Stimulated activated CD4-positive, alpha-beta T cell treated with anti-CD3 and anti-CD28 coated beads, Interleukin-15, amount 100 ng/mL, for 24 hours (primary cell): Measurements from ENCODE around the gene PDLIM3.
A peak's percentile ranks its signal among the peaks of the same experiment; 100 is the strongest.
"Not testable (repeated sequence)": the region's sequence is repeated elsewhere in the genome, so short reads cannot be mapped to it uniquely, and the experiment has no call there.

Experiments
- DNase-seq: peaks from one replicate; pipeline ENCODE4 v3.0.0-alpha.2; 2020

Gene PDLIM3

DNA sequence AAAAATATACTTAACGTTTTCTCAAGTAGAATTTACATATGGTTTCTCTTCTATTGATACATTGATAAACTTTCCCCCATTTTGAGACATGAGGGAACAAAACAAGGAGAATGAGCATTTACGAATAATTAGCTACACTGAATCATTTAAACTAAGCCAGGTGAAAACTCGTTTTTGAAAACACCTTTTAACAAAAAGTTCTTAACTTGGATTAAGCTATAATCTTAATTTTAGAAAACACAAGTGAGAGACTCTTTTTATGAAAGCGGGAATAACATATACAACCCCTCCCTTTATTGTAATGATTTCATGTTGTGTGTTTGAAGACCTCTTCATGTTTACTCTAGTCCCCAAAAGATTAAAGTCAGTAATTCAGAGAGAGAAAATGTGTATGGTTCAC, 20.1 kb downstream of the PDLIM3 start:
- DNase-seq: no peak

- no peak for DNase-seq
Observed at GRCh38 chr4:185514182-185514697, 21.1 kb downstream of the PDLIM3 start.

DNA sequence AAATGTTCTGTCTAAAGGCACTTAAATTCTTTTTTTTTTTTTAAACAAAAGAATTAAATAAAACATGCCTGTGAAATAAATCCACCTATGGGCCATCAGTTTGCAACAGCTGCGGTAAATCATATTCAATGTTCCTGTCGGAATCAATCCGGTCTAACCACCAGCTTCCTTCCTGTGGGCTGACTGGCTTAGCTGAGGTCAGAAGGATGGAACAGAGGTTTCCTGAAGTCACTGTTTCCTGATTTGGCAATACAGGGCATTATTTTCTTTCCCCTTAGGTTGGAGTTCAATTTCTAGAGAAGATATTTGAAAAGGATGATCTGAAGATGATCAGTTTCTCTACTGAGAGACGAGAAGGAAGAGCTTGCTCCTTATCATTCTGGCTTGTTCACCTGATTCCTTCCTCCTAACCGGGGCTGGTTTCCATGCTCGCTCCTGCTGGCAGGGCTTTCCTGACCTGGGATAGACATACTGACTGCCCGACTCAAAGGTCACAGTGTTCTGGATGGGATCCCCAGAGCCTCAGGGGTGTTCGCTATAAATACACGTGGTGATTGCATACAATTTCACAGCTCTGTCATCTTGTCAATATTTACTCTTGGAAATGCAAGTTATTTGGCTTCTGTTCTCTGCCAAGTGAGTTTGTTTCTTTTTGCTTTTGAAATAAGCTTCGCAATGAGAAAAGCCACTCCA, 21.7 kb downstream of the PDLIM3 start:
- peak; percentile 16 for DNase-seq

GRCh38 chr4:185512516-185512915, 22.8 kb downstream of the PDLIM3 start:
- DNase-seq: no peak

- not testable (repeated sequence) for DNase-seq
Observed at GRCh38 chr4:185511243-185511642, 24.1 kb downstream of the PDLIM3 start.

GRCh38 chr4:185510806-185511205, 24.5 kb downstream of the PDLIM3 start:
- no peak for DNase-seq

DNA sequence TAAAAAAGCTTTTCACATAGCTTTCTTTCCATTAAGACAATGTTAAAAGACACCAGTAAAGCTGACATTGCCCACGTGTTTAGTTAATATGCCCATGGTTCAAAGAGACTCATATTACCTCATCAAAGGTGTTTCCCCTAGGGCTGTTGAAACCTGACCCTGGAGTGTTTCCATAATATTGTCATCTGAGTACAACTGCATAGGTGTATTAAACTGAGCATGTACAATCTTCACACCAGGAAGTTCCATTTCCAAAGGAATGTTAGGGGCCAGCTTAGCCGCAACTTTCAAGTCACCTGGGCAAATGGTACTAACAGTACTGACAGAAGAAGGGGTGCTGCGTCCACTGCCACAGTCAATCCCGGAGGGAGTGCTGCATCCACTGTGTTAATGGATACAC, 27.1 kb downstream of the PDLIM3 start:
- DNase-seq: no peak

GRCh38 chr4:185506422-185506821, 28.9 kb downstream of the PDLIM3 start:
- DNase-seq: no peak

DNA sequence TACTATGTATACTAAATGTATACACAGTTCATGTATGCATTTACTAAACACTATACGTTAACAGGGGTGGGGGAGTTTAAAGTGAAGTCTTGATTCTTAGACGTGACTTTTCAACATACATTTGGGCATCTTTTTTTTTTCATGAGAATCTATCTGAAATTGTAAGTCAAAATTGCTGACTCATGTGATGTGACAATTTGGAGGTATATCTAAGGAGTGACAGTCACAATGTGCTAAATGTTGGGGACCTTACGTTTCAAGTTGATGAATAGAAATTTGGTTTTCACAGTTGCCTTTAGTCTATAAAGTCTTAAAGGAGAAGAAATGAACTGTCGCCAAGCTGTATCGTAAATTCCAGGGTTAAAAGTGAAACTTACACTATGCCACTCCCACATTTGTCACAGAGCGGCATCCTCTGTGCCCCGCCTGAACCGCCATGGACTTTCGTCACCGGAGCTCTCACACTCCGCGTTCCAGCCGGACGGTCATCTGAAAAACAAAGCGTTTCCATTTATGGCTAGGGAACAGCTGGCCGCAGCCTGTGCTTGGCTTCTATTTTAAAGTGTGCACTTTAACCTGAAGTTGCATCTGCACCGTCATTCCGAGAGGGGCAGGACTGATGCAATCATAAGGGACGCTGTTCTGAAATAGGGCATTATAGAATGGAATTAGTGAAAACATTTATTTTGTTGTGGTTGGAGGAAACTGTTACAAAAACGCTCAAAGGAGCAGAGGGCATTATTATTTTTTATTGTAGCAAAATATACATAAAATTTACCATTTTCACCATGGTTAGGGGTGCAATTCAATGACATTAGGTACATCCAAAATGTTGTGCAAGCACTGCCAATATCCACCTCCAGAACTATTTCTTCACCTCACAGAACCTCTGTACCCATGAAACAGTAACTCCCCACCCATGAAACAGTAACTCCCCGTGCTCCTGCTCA, 30.9 kb downstream of the PDLIM3 start:
- DNase-seq: no peak

GRCh38 chr4:185502386-185502785, 32.9 kb downstream of the PDLIM3 start:
- no peak for DNase-seq

DNA sequence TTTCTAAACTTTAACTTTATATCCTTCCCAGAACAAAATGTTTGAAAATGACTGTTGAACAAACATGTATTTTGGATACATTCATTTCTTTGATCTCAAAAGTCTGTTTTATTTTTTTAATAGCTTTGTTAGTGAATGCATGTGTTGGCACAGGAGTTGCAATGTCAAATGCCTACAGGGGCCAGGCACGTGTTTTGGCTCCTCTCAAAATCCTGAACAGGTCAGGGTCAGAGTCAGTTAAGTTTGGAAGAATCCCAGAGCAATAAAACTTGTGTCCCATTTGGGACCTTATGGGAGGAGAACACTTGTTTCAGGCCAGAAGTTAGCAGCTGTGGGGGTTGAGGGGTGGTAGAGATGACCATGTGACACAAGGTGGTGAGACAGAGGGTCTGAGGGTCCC, 34.7 kb downstream of the PDLIM3 start:
- no peak for DNase-seq

GRCh38 chr4:185500035-185500434, 35.3 kb downstream of the PDLIM3 start:
- no peak for DNase-seq

DNA sequence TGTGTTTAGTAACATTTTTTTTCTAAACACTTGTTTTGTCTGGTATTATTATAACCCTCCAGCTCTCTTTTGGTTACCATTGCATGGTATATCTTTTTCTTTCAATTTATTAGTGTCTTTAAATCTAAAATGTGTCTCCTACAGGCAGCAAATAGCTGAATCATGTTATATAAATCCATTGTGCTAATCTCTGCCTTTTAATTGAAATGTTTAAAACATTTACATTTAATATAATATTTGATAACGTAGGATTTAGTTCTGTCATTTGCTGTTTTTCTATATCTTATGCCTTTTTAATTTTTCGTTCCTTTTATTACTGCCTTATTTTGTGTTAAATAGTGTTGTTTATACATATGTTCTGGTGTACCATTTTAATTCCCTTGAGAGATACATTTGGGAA, 46.7 kb downstream of the PDLIM3 start:
- no peak for DNase-seq

GRCh38 chr4:185481401-185481800, 53.9 kb downstream of the PDLIM3 start:
- no peak for DNase-seq

GRCh38 chr4:185480016-185480732, 55.1 kb downstream of the PDLIM3 start:
- no peak for DNase-seq

DNA sequence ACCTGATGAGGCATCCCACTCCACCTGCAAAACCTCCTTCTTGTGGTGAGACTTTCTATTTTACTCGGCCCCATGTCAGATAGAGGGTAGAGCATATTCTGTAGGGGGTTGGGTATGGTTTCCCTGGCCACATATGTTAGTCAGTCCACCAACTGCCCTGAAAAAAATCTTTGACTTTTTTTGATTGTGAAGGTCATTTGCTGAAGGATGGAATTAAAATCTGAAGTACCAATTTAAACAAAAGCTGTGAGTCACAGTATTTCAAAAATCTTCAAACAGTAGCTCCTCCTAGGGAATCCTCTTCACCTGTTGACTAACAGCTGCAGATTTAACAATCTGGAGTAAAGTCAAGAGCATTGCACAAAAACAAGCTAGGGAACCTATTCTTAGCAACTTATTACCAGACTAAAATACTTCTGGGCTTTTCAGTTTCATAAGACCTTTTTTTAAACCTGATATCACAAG, 55.8 kb downstream of the PDLIM3 start:
- no peak for DNase-seq

GRCh38 chr4:185473247-185473646, 62.1 kb downstream of the PDLIM3 start:
- DNase-seq: no peak

DNA sequence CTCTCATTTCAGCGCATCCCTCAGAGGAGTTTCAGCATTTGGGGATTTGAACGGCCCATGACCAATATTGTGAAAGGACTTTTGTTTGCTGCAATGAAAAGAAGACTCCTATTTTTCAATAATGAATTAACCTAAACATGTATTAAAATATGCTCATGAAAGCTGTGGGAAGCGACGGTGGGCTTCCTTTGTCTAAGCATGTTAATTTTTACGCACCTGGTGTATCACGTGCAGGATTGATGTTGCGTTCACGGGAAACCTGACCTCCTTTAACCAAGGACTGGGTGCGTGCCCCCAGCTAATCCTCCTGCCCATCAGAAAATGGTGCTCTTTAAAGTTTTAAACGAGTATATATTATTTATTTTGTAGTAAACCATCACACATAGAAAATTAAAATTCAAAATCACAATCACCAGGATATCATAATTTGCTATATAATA, 63.2 kb downstream of the PDLIM3 start:
- no peak for DNase-seq

GRCh38 chr4:185471235-185472102, 63.8 kb downstream of the PDLIM3 start, which contains the start of gene CCDC110:
Gene CCDC110, minus strand, starts transcription at chr4:185471733. Its CDS starts 50 bp downstream, at chr4:185471683.
- DNase-seq: peak; percentile 93

- peak; percentile 43 for DNase-seq
Observed at GRCh38 chr4:185470501-185471195, 64.7 kb downstream of the PDLIM3 start.

DNA sequence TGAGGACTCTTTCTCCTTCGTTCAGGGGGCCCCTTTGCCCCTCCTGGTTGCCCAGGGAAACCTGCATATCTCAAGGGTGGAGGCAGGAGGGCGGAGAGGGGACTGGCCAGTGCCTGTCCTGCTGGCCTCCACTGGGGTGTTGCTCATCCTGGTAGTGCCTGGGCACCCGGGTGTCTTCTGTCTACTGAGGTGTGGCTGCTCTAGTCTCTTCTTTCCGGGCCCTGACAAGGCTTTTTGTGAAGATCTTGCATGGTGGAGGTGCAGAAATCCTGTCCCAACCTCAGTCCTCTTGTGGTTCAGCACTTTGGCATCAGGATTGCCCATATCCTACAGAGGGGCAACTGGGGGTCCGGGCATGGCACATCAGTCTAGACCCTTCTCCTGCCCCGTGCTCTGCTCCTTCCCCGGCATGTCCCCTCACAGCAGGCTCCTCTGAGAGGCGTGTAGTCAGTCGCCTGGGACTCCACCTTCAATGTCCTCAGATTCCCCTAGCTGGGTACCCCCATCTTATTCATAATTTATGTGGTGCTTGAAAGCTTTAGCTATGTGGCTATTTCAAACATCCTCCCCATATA, 65.6 kb downstream of the PDLIM3 start:
- DNase-seq: no peak
